GM21723 (cell line): ENCODE measurements around the gene DCAF15.

ENCODE experiments used
- ATAC-seq: cut with Tn5 transposase; IDR thresholded peaks from one replicate; pipeline ENCODE4 v1.9.1; 2021; ENCODE audit warnings: mild to moderate bottlenecking, moderate library complexity; ENCODE audit not compliant: unreplicated experiment

Gene DCAF15

GRCh38 chr19:13992025-13992424 lies 39.7 kb downstream of the DCAF15 start:
- no peak for ATAC-seq

GRCh38 chr19:13993590-13994300 lies 41.4 kb downstream of the DCAF15 start:
- no peak for ATAC-seq

GRCh38 chr19:13995017-13995728 lies 42.9 kb downstream of the DCAF15 start:
- ATAC-seq: no peak

- ATAC-seq: no peak
These were observed 43.8 kb downstream of the DCAF15 start for GRCh38 chr19:13995878-13996765.

DNA sequence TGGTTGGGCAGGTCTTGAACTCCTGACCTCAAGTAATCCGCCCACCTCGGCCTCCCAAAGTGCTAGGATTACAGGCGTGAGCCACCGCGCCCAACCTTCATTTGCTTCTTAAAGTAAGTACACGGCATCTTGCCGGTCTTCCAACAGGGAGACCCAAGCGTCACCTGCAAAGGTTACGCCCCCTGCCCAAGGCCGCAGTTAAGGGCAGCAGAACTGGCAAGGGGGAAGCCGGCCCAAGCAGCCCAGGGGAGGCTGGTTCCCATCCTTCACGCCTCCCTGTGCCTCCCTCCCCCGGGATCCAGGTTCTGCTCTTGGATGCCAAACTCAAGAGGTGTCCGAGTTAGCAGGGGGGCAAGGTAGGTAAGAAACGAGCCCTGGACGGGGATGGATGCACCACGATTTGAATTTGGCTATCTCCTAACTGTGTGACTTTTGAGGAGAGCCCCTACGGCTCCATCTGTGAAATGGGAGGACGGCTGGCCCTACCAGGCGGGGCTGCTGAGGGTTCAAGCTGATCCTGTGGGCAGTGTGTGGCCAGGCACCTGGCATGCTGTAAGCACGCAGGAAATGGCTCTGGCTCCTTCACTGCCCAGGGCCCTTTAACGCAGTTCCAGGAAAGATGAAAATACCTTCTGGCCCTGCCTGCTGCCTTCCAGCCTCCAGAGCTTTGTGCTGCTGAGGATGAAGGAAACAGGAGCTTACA lies 44.8 kb downstream of the DCAF15 start:
- ATAC-seq: no peak

DNA sequence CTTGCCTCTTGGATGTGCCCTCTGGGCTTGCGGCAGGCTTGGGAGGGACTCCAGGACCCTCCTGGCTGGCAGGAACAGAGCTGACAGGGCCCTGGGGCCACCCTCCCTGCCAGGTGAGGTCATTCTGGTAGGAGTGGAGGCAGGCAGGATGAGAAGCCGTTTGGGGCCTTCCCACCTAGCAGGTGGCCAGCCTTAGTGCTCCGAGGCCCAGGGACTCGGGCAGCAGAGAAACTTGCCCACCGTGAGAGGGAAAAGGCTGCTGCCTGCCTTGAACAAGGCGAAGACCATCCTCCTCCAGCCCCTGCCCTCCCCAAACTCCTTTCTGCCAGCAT lies 45.3 kb downstream of the DCAF15 start:
- ATAC-seq: no peak

DNA sequence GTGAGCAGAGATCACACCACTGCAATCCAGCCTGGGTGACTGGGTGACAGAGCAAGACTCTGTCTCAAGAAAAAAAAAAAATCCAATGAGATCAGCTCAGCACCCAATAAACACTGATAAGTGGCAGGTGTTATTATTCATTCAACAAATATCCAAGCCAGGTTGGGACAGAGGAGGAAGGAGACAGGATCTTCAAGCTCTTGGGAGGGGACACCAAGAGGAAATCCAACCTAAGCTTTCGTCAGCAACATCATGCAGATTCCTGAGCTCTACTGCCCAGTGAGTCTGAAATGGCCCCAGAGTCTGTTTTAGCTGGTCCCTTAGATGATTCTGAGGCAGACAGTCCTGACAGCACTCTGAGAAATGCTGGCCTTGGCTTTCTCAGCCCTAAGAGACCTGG lies 46.1 kb downstream of the DCAF15 start:
- no peak for ATAC-seq

- no peak for ATAC-seq
These were observed 46.8 kb downstream of the DCAF15 start for GRCh38 chr19:13999085-13999484.

GRCh38 chr19:14000691-14001375 lies 48.5 kb downstream of the DCAF15 start:
- ATAC-seq: no peak

GRCh38 chr19:14002571-14003250 lies 50.4 kb downstream of the DCAF15 start:
- ATAC-seq: no peak

GRCh38 chr19:14003251-14004055 lies 51.1 kb downstream of the DCAF15 start:
- ATAC-seq: no peak

GRCh38 chr19:14004619-14005348 lies 52.5 kb downstream of the DCAF15 start:
- ATAC-seq: no peak

- peak; percentile 20 for ATAC-seq
These were observed 53.2 kb downstream of the DCAF15 start for GRCh38 chr19:14005349-14006084.

DNA sequence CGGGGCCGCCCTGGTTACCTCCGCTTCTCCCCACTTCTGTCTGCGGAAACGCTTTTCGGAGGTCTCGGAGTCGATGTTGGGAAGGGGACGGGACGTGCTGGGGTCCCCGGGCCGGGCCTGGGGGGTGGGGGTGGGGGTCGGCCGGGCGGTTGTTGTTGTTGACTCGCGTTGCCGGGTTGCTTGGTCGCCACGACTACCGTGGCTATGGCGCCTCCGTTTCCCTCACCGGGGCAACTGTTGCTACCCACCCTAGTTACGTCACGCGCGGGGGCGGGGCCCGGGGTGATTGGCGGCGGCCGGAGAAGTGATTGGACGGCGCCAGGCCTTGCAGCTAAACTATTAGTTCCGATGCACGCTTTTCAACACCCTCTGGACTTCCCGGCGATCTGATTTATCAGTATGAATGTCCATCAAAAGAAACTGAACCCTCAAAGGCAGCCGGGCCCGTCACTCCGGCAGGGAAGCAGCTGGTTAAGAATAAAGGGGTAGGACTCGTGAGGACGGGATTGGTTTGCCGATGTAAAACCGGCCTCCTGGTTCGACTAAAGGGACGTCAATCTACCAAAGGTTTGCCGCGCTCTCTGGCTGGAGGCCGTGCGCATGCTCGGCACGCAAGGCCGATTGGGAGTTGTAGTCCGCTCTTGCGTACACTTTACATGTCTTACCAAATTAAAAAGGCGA lies 53.9 kb downstream of the DCAF15 start, which contains the start of gene RFX1:
Gene RFX1 (minus strand): TSS at position 236 of the 681 bp plus-strand sequence. CDS start 12,477 bp downstream, outside the sequence.
- peak; percentile 76 for ATAC-seq

DNA sequence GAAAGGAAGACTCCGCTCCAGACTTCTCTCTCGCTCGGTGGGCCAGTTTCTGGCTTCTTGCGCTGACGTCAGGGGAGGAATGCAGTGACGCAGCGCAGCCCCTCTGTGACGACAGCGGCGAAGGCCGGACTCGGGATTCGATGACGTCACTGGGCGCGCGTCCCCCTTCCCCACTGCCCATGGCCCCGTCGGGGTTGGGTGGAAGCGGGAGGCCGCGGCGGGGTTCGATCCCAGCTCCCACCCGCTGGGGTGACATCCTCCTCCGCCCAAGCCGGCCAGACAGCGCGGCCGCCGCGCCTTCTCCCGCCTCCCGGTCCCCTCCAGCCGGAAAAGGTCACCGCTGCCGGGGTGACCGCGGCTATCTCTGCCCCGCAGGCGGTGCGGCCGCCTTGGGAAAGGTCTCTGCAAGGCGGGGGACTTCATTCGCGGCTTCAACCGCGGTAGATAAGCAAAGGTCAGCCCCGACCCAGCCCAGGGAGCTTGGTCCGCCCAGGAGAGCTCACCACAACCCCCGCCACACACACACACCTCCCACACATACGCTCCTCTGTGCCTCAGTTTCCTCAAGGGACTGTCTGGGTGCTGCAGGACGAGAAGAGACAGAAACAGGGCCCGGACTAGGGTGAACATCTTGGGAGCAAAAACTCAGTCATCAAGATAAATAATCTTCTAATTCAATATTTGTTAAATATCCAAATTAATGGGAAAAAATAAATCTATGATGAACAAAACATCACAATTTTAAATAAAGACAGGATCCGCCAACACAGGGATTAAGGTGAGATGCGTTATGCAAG lies 54.7 kb downstream of the DCAF15 start:
- peak; percentile 42 for ATAC-seq
